Neural progenitor cell (in vitro differentiated cells): ENCODE results near the gene NR4A3. TPM values are rescaled to one million over a fixed set of nuclear protein-coding genes. Genes with fewer than 3 reads are reported as not detected.

Experiments used
- DNase-seq: peaks from one replicate; pipeline ENCODE4 v3.0.0-alpha.2; 2016; ENCODE audit warnings: low spot score
- H2AFZ ChIP-seq: fragments of 200-600 bp; sonication (generic); replicated peaks from 2 replicates; pipeline ENCODE4 v1.6.1; 2016; ENCODE audit warnings: antibody characterized with exemption
- H3F3A ChIP-seq: fragments of 200-600 bp; sonication (generic); 2 replicates; pipeline ENCODE4 v1.6.1; 2016; ENCODE audit warnings: antibody characterized with exemption, low read depth
- H3K27ac ChIP-seq: fragments of 200-600 bp; sonication (generic); 2 replicates; pipeline ENCODE4 v1.5.1; 2016; ENCODE audit warnings: mild to moderate bottlenecking
- H3K27me3 ChIP-seq: fragments of 200-600 bp; sonication (generic); 2 replicates; pipeline ENCODE4 v1.6.1; 2016; ENCODE audit warnings: mild to moderate bottlenecking, moderate library complexity
- H3K36me3 ChIP-seq: fragments of 200-600 bp; sonication (generic); 2 replicates; pipeline ENCODE4 v1.5.1; 2016
- H3K4me1 ChIP-seq: fragments of 200-600 bp; sonication (generic); 2 replicates; pipeline ENCODE4 v1.6.1; 2016; ENCODE audit warnings: mixed run types
- H3K4me2 ChIP-seq: fragments of 200-600 bp; sonication (generic); 2 replicates; pipeline ENCODE4 v1.6.1; 2016
- H3K4me3 ChIP-seq: fragments of 200-600 bp; sonication (generic); 2 replicates; pipeline ENCODE4 v1.5.1; 2016
- H3K79me2 ChIP-seq: fragments of 200-600 bp; sonication (generic); 2 replicates; pipeline ENCODE4 v1.6.1; 2016; ENCODE audit warnings: low read depth
- H3K9ac ChIP-seq: fragments of 200-600 bp; sonication (generic); 2 replicates; pipeline ENCODE4 v1.6.1; 2016
- H3K9me3 ChIP-seq: fragments of 200-600 bp; sonication (generic); 2 replicates; pipeline ENCODE4 v1.5.1; 2016; ENCODE audit warnings: low read depth
- H4K20me1 ChIP-seq: fragments of 200-600 bp; sonication (generic); 2 replicates; pipeline ENCODE4 v1.6.1; 2016; ENCODE audit warnings: low read depth
- H3K27ac Mint-ChIP-seq: 3 replicates; pipeline ENCODE4 v1.8.0; 2021; ENCODE audit warnings: mixed read lengths
- H3K27me3 Mint-ChIP-seq: 2 replicates; pipeline ENCODE4 v1.8.0; 2022; ENCODE audit warnings: low read depth, mild to moderate bottlenecking, inconsistent platforms, moderate library complexity, mixed read lengths; ENCODE audit not compliant: insufficient read depth
- H3K36me3 Mint-ChIP-seq: 3 replicates; pipeline ENCODE4 v1.8.0; 2021; ENCODE audit warnings: mixed read lengths
- H3K4me1 Mint-ChIP-seq: 3 replicates; pipeline ENCODE4 v1.8.0; 2021; ENCODE audit warnings: mixed read lengths
- H3K4me3 Mint-ChIP-seq: 3 replicates; pipeline ENCODE4 v1.8.0; 2021; ENCODE audit warnings: mild to moderate bottlenecking, moderate library complexity, mixed read lengths
- H3K9me3 Mint-ChIP-seq: 3 replicates; pipeline ENCODE4 v1.8.0; 2020; ENCODE audit warnings: mixed read lengths
- EZH2 ChIP-seq: fragments of 200-600 bp; sonication (generic); IDR thresholded peaks from 2 replicates; pipeline ENCODE4 v1.6.1; 2017; ENCODE audit warnings: antibody characterized with exemption, mild to moderate bottlenecking, moderate library complexity
- EZH2phosphoT487 ChIP-seq: fragments of 200-600 bp; sonication (generic); IDR thresholded peaks from 2 replicates; pipeline ENCODE4 v1.6.1; 2017; ENCODE audit warnings: antibody characterized with exemption
- total RNA-seq: library from RNA; depleted of rRNA; stranded (reverse); fragments of >200 nt; gene quantifications from 2 replicates; pipeline ENCODE4 v1.2.3, GENCODE V29; 2015; ENCODE audit warnings: low replicate concordance
- TF ChIP-seq, protein P1 (sequence below): fragments of 200-600 bp; sonication (generic); IDR thresholded peaks from 2 replicates; pipeline ENCODE4 v1.5.1; 2017; ENCODE audit warnings: antibody characterized with exemption, mild to moderate bottlenecking

The NR4A3 gene
- total RNA-seq, 1 donor from 2014 or later: 0.26 TPM

DNA sequence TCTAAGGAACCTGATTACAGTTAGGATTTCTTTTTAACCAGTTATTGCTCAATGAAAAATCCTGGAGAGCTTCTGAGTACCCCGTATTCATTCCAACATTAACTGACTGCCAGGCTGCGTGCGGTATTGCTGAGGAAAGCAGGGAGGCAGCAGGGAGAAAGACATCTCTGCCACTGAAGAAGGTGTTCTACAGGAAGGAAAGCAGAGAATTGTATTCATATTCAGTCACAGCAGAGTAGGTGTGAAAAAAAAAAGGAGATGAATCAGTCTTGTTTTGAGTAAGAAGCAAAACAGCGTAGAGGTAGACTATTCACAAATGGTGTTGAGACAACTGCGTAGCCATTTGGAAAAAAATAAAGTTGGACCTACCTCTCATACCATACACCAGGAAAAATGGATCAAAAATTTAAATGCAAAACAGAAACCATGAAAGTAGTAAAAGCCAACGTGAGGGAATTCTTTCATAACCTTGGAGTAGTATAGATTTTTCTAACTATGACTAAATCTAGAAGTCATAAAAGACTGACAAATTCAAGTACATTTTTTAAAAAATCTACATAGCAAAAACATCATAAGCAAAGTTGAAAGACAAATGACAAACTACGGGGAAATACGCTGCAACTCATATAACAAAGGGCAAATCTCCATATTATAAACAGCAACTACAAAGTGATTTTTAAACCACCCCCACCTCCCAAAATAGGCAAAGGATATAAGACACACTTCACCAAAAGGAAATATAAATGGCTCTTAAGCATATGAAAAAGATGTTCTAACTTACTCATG lies 9.9 kb upstream of the NR4A3 start:
- no peak for DNase-seq
- H3K27me3 ChIP-seq: no peaks in the 10 kb centered on the region
- no peak overlapping the region for H3K27ac ChIP-seq
- no peak overlapping the region for H2AFZ ChIP-seq
- peaks cover 9% of the 10 kb centered on the region for H3K4me1 Mint-ChIP-seq
- H3K36me3 Mint-ChIP-seq: peaks cover 8% of the 10 kb centered on the region
- H3K36me3 ChIP-seq: no peaks in the 10 kb centered on the region
- peaks cover 98% of the 10 kb centered on the region for H3K79me2 ChIP-seq
- H3K4me1 ChIP-seq: no peaks in the 10 kb centered on the region
- TF ChIP-seq, protein P1, sequence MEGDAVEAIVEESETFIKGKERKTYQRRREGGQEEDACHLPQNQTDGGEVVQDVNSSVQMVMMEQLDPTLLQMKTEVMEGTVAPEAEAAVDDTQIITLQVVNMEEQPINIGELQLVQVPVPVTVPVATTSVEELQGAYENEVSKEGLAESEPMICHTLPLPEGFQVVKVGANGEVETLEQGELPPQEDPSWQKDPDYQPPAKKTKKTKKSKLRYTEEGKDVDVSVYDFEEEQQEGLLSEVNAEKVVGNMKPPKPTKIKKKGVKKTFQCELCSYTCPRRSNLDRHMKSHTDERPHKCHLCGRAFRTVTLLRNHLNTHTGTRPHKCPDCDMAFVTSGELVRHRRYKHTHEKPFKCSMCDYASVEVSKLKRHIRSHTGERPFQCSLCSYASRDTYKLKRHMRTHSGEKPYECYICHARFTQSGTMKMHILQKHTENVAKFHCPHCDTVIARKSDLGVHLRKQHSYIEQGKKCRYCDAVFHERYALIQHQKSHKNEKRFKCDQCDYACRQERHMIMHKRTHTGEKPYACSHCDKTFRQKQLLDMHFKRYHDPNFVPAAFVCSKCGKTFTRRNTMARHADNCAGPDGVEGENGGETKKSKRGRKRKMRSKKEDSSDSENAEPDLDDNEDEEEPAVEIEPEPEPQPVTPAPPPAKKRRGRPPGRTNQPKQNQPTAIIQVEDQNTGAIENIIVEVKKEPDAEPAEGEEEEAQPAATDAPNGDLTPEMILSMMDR: no peak
- TF ChIP-seq EZH2 (no peak), EZH2phosphoT487 (no peak)
- H3K9ac ChIP-seq: no peak overlapping the region
- H3K9me3 Mint-ChIP-seq: no peaks in the 10 kb centered on the region
- H3K4me3 ChIP-seq: no peak overlapping the region
- H3K27me3 Mint-ChIP-seq: no peaks in the 10 kb centered on the region
- H4K20me1 ChIP-seq: peaks cover 54% of the 10 kb centered on the region
- peaks cover 6% of the 10 kb centered on the region for H3F3A ChIP-seq
- H3K9me3 ChIP-seq: no peaks in the 10 kb centered on the region
- H3K4me2 ChIP-seq: no peak overlapping the region
- H3K27ac Mint-ChIP-seq: no peak overlapping the region
- no peak overlapping the region for H3K4me3 Mint-ChIP-seq

DNA sequence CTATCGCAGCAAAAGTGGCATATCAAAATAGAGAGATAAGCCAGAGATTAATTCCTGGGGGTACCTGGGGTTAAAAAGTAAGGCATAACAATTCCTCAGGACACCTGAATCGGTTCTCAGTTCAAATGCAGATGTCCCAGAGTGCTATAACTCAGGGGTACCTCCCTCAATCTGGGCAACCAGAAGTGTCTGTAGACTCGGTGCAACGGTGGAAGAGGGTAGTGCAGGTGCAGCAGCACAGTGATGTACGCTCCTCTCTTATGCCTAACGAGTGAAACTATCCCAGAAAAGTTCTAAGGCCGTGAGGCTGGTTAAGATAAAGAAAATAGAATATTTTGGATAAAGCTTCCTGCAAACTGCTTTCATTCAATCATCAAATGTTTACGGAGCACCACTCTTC lies 7.9 kb upstream of the NR4A3 start:
- H3K9ac ChIP-seq: no peak overlapping the region
- no peaks in the 10 kb centered on the region for H3K9me3 ChIP-seq
- H2AFZ ChIP-seq: no peak overlapping the region
- H3F3A ChIP-seq: peaks cover 6% of the 10 kb centered on the region
- peaks cover 8% of the 10 kb centered on the region for H3K36me3 Mint-ChIP-seq
- H3K4me1 ChIP-seq: peaks cover 13% of the 10 kb centered on the region
- H4K20me1 ChIP-seq: peaks cover 61% of the 10 kb centered on the region
- H3K9me3 Mint-ChIP-seq: no peaks in the 10 kb centered on the region
- no peak overlapping the region for H3K4me3 Mint-ChIP-seq
- H3K4me2 ChIP-seq: no peak overlapping the region
- no peak overlapping the region for H3K4me3 ChIP-seq
- peaks cover 18% of the 10 kb centered on the region for H3K4me1 Mint-ChIP-seq
- H3K36me3 ChIP-seq: no peaks in the 10 kb centered on the region
- no peak overlapping the region for H3K27ac ChIP-seq
- H3K27ac Mint-ChIP-seq: no peak overlapping the region
- H3K27me3 ChIP-seq: no peaks in the 10 kb centered on the region
- H3K79me2 ChIP-seq: peaks cover 99% of the 10 kb centered on the region
- H3K27me3 Mint-ChIP-seq: no peaks in the 10 kb centered on the region
- peak; percentile 11 for DNase-seq
- TF ChIP-seq, protein P1: no peak
- TF ChIP-seq EZH2 (no peak), EZH2phosphoT487 (no peak)

DNA sequence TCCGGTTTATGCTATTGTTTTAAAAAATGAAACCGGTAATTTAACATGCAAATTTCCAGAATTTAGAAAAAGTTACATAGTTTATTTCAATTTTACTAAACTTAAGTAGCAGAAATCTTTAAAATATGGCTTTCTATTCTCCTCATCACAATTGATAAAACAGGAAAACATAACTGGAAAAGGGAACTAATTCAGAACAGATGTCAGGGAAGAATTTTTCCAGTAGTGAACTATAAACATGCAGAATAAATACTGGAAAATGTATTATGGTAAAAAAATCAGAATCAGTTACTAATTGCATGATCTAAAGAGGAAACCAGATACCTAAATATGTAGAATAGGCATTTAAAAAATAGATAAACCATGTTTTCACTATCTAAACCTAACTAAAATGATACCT lies 7.3 kb upstream of the NR4A3 start:
- no peak overlapping the region for H3K9ac ChIP-seq
- peaks cover 16% of the 10 kb centered on the region for H3K4me1 ChIP-seq
- no peak for DNase-seq
- no peak for TF ChIP-seq EZH2
- TF ChIP-seq EZH2phosphoT487: no peak
- TF ChIP-seq, protein P1: no peak
- H3K27ac ChIP-seq: no peak overlapping the region
- H3F3A ChIP-seq: peaks cover 12% of the 10 kb centered on the region
- H3K27me3 ChIP-seq: no peaks in the 10 kb centered on the region
- H3K4me3 Mint-ChIP-seq: no peak overlapping the region
- H3K9me3 ChIP-seq: no peaks in the 10 kb centered on the region
- no peaks in the 10 kb centered on the region for H3K27me3 Mint-ChIP-seq
- no peak overlapping the region for H3K27ac Mint-ChIP-seq
- no peak overlapping the region for H3K4me2 ChIP-seq
- H3K4me1 Mint-ChIP-seq: peaks cover 19% of the 10 kb centered on the region
- H4K20me1 ChIP-seq: peaks cover 61% of the 10 kb centered on the region
- H3K79me2 ChIP-seq: peaks cover 99% of the 10 kb centered on the region
- no peak overlapping the region for H2AFZ ChIP-seq
- H3K36me3 ChIP-seq: no peaks in the 10 kb centered on the region
- H3K4me3 ChIP-seq: no peak overlapping the region
- H3K36me3 Mint-ChIP-seq: peaks cover 8% of the 10 kb centered on the region
- no peaks in the 10 kb centered on the region for H3K9me3 Mint-ChIP-seq
